Measurements from ENCODE around the gene NCKAP5. TPM values are rescaled to one million over a fixed set of nuclear protein-coding genes. Genes with fewer than 3 reads are reported as not detected.

NCKAP5 gene
- total RNA-seq, 2 donors from 2014 or later: not detected

DNA sequence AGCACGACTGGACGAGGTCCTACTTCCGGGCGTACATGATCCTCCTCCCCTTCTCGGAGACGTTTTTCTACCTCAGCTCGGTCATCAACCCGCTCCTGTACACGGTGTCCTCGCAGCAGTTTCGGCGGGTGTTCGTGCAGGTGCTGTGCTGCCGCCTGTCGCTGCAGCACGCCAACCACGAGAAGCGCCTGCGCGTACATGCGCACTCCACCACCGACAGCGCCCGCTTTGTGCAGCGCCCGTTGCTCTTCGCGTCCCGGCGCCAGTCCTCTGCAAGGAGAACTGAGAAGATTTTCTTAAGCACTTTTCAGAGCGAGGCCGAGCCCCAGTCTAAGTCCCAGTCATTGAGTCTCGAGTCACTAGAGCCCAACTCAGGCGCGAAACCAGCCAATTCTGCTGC lies 923.1 kb downstream of the NCKAP5 start:
- Mint-ChIP-seq H3K27me3 (ENCODE audit: low read depth) (no peaks in the 10 kb centered on the region), H3K9me3 (peaks cover 0 to 3% of the 10 kb centered on the region in 2 donors), H3K4me3 (no peak overlapping the region), H3K4me1 (ENCODE audit: low read depth) (no peaks in the 10 kb centered on the region), H3K27ac (no peak overlapping the region), H3K36me3 (ENCODE audit: insufficient read depth in 2 of 2) (no peaks in the 10 kb centered on the region)
- DNase-seq (no peak), ATAC-seq (replicated peaks in 1 of 2) (no peak)

DNA sequence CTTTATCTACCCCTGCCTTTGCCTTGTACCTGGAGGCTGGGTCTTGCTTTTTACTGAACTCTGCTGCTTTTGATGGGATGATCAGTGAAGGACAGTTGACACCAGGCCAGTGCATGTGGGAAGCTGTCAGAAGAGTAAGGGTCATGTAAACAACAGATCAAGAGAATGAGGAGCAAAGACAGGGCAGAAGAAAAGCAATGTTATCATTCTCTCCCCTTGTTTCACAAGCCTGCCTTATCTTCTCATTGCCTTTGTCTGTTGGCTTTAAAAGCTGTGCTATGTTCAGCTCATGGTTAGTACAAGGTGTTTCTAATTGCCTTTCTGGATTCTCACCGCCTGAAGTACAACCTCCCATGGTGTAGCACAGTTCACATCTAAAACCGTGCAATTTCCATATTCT lies 925.8 kb downstream of the NCKAP5 start:
- DNase-seq (no peak), ATAC-seq (replicated peaks in 1 of 2) (no peak)
- Mint-ChIP-seq H3K4me1 (ENCODE audit: low read depth) (no peaks in the 10 kb centered on the region), H3K4me3 (no peak overlapping the region), H3K36me3 (ENCODE audit: insufficient read depth in 2 of 2) (no peaks in the 10 kb centered on the region), H3K27me3 (ENCODE audit: low read depth) (no peaks in the 10 kb centered on the region), H3K27ac (no peak overlapping the region), H3K9me3 (no peaks in the 10 kb centered on the region)

DNA sequence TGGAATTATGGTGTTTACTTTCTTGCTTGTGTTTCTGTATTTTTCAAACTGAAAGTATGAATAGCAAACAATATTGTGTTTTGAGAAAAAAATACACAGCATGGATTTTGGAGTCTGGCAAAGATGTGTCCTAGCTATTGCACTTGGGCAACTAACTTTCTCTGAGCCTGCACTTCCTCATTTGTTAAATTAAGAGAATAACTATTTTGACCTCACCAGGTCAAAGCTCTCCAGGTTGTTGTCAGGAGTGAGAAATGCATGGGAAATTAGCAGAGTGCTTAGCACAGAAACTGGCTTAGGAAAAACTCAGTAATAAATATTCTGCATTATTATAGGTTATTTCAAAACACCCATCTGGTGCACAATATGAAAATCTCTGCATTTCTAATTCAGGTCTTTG lies 926.4 kb downstream of the NCKAP5 start:
- no peaks in the 10 kb centered on the region for H3K9me3 Mint-ChIP-seq
- no peak for ATAC-seq (replicated peaks in 1 of 2)
- H3K4me1 Mint-ChIP-seq (ENCODE audit: low read depth): no peaks in the 10 kb centered on the region
- no peaks in the 10 kb centered on the region for H3K36me3 Mint-ChIP-seq (ENCODE audit: insufficient read depth in 2 of 2)
- no peak overlapping the region for H3K27ac Mint-ChIP-seq
- DNase-seq: no peak
- no peak overlapping the region for H3K4me3 Mint-ChIP-seq
- H3K27me3 Mint-ChIP-seq (ENCODE audit: low read depth): no peaks in the 10 kb centered on the region

DNA sequence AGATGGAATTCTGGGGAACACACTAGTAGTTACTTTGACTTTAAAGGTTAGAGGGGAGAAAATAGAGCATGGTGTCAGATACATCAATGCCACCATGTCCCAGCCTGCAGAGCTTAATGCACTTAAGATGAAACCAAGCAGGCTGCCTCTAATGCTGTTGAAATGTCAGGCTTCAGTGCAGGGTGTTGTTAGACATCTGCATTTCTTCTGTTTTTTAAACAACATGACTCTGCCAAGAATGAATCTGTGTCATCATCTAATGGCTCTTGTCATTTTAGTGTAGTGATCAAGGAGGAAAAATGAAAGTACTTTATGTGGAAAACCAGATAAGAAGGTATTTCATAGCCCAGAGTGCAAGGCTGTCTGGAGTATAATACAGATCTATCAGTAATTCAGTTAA lies 928.1 kb downstream of the NCKAP5 start:
- H3K9me3 Mint-ChIP-seq: peaks cover 2% of the 10 kb centered on the region in 2 donors
- no peaks in the 10 kb centered on the region for H3K4me1 Mint-ChIP-seq (ENCODE audit: low read depth)
- no peak for ATAC-seq (replicated peaks in 1 of 2)
- peaks cover 5% of the 10 kb centered on the region for H3K27me3 Mint-ChIP-seq (ENCODE audit: low read depth)
- H3K27ac Mint-ChIP-seq: no peak overlapping the region
- no peaks in the 10 kb centered on the region for H3K36me3 Mint-ChIP-seq (ENCODE audit: insufficient read depth in 2 of 2)
- DNase-seq: no peak
- H3K4me3 Mint-ChIP-seq: no peak overlapping the region

DNA sequence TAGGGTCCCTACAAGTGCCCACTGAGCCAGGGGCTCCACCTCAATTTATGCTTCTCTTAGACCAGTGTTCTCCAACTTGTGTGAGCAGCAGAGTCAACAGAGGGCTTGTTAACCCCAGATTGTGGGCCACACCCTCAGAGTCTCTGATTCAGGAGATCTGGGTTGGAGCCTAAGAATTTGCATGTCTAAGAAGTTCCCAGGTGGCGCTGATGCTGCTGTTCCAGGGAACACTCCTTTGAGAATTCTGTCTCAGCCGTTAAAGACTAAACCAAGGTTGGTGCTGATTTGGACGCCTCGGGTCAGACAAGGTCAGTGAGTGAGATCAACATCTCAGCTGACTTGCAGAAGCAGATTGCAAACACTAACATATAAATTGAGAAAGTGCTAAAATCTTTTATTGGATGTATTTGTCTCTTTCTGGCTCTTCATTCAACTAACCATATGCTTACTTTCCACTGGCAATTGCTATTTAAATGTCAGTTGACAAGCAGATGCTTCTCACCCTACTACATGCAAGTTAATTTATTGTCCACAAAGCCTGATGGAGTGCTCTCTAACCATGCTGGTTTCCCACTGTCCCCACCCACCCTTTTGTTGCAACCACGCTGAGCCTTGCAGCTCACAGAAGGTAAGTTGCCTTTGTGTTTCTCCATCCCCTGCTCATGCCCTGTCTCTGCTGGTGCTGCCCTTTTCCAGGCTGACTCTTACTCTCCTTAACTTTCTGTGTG lies 929.8 kb downstream of the NCKAP5 start:
- Mint-ChIP-seq H3K9me3 (peaks cover 4 to 7% of the 10 kb centered on the region in 2 donors), H3K27ac (no peak overlapping the region), H3K4me3 (no peak overlapping the region), H3K4me1 (ENCODE audit: low read depth) (no peaks in the 10 kb centered on the region), H3K36me3 (ENCODE audit: insufficient read depth in 2 of 2) (no peaks in the 10 kb centered on the region), H3K27me3 (ENCODE audit: low read depth) (peaks cover 6% of the 10 kb centered on the region)
- DNase-seq (no peak), ATAC-seq (replicated peaks in 1 of 2) (no peak)

DNA sequence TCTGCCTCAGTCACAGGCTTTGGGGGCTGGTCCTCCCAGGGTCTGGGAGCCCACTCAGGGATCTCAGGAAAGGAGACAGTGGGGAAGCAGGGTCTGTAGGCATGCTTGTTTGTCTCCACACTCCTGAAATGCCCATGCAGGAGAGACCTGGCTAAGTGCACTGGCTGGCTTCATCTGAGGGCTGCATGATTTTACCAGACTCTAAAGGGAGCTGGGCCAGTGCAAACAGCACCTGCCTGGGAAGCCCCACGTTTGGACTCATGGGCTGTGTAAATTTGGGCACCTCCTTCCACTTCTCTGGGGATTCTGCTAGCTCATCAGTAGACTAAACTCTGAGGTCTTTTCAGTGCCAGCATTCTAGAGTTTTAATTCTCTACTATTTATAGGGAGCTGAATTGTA lies 931.9 kb downstream of the NCKAP5 start:
- no peak for ATAC-seq (replicated peaks in 1 of 2)
- no peaks in the 10 kb centered on the region for H3K36me3 Mint-ChIP-seq (ENCODE audit: insufficient read depth in 2 of 2)
- peaks cover 5 to 8% of the 10 kb centered on the region in 2 donors for H3K9me3 Mint-ChIP-seq
- peaks cover 6% of the 10 kb centered on the region for H3K27me3 Mint-ChIP-seq (ENCODE audit: low read depth)
- no peak overlapping the region for H3K27ac Mint-ChIP-seq
- no peak for DNase-seq
- no peaks in the 10 kb centered on the region for H3K4me1 Mint-ChIP-seq (ENCODE audit: low read depth)
- no peak overlapping the region for H3K4me3 Mint-ChIP-seq

DNA sequence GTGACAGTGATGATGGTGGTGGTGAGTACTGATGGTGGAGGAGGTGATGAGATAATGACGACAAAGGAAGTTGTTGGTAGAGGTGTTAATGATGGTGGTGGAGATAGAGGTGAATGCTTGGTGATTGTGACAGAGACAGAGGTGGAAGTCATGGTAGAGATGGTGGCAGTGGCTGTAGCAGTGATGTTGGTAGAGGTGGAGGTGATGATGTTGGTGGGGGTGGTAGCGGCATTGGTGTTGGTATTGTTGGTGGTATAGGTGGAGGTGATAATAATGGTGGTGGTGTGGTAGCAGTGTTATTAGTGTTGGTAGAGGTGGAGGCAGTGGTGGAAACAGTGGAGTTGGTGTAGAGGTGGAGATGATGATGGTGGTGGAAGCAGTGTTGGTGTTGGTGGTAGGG lies 934.6 kb downstream of the NCKAP5 start:
- ATAC-seq (replicated peaks in 1 of 2): no peak
- Mint-ChIP-seq H3K9me3 (peaks cover 8 to 14% of the 10 kb centered on the region in 2 donors), H3K4me3 (no peak overlapping the region), H3K4me1 (ENCODE audit: low read depth) (no peaks in the 10 kb centered on the region), H3K27me3 (ENCODE audit: low read depth) (peaks cover 14% of the 10 kb centered on the region), H3K36me3 (ENCODE audit: insufficient read depth in 2 of 2) (no peaks in the 10 kb centered on the region), H3K27ac (no peak overlapping the region)
- DNase-seq: no peak

DNA sequence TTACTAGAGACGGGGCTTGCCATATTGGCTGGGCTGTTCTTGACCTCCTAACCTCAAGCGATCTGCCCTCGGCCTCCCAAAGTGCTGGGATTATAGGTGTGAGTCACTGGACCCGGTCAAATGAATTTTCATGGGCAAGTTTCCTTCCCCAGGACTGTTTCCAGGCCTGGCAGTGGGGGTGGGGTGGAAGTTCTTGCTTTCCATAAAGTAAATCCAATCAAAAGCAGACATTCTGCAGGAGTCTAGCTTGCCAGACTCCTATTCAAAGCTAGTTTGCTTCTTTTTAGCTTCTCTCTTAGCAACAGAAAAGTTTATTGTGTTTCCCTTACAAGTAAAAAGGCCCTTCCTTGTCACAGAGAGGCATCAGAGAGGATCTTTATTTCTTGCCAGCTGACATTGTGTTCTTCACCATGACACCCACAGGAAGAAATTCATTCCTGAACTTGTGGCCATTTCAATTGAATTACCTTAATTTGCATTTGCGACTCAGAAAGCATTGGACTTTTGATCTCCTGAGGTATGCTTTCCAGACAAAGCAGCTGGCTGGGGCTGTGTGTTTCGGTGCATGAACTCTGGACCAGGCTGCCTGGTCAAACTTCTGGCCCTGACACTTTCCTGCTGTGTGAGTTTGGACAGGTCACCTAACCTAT lies 936.1 kb downstream of the NCKAP5 start:
- ATAC-seq (replicated peaks in 1 of 2) (no peak), DNase-seq (no peak)
- Mint-ChIP-seq H3K27me3 (ENCODE audit: low read depth) (peaks cover 14% of the 10 kb centered on the region), H3K4me1 (ENCODE audit: low read depth) (no peaks in the 10 kb centered on the region), H3K36me3 (ENCODE audit: insufficient read depth in 2 of 2) (no peaks in the 10 kb centered on the region), H3K27ac (no peak overlapping the region), H3K9me3 (peaks cover 8 to 14% of the 10 kb centered on the region in 2 donors), H3K4me3 (no peak overlapping the region)

DNA sequence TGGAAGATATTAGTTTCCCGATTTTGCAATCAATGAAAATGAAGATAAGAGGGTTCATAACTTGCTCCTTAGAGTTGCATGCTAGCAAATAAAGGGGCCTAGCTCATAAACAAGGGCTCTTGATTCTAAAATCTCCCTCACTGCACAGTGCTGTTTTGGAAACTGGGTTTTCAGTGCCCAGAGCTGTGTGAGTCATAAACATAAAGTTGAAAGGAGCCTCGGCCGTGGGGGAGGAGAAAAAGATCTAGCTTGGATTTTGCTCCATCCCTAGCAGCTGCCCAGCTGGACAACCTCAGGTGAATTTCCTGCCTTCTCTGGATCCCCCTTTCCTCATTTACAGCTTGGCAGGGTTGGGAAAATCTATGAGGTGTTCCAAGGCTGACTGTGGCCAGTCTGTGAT lies 940.7 kb downstream of the NCKAP5 start:
- Mint-ChIP-seq H3K27ac (no peak overlapping the region), H3K4me1 (ENCODE audit: low read depth) (no peaks in the 10 kb centered on the region), H3K27me3 (ENCODE audit: low read depth) (peaks cover 8% of the 10 kb centered on the region), H3K4me3 (no peak overlapping the region), H3K36me3 (ENCODE audit: insufficient read depth in 2 of 2) (no peaks in the 10 kb centered on the region), H3K9me3 (peaks cover 2 to 12% of the 10 kb centered on the region in 2 donors)
- ATAC-seq (replicated peaks in 1 of 2) (no peak), DNase-seq (no peak)

DNA sequence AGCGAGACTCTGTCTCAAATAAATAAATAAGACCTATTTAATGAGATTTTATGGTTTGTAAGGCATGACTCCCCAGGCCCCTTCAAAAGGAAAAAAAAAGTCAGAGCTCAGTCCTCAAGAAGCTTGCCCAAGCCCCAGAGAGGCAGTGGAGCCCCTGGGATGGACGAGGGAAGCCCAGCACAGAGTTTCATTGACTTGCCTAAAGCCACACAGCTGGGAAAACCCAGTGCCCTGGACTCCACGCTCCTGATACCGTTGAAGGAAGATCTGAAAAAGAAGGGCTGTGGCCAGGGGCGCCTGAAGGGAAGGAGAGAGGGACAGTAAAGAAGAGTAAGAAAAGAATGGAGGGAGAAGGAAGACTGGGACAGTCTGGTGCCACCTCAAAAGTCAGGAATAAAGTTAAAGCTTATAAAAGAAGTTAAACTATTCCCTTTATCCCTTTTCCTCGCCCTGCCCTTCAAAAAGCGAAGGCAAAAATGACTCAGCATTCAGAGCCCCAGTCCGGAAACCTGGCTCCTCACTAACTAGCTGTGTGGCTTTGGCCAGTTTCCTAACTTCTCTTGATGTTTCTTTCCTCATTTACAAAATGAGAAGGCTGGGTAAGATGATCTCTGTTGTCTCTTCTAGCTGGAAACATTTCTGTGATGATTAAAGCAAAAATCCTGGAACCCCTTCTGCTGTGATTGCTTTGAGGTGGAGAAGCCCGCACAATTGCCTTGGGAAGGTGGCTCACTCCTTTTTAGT lies 945.0 kb downstream of the NCKAP5 start:
- Mint-ChIP-seq H3K4me3 (no peak overlapping the region), H3K27ac (no peak overlapping the region), H3K9me3 (peaks cover 2 to 3% of the 10 kb centered on the region in 2 donors), H3K4me1 (ENCODE audit: low read depth) (no peaks in the 10 kb centered on the region), H3K36me3 (ENCODE audit: insufficient read depth in 2 of 2) (no peaks in the 10 kb centered on the region), H3K27me3 (ENCODE audit: low read depth) (no peaks in the 10 kb centered on the region)
- no peak for ATAC-seq (replicated peaks in 1 of 2)
- no peak for DNase-seq

Data from activated T-cell treated with anti-CD3 and anti-CD28 coated beads, Interleukin-2, amount 50 U/mL, for 72 hours (primary cell).